ENCODE measurements around the gene HDHD2. TPM values are rescaled to one million over a fixed set of nuclear protein-coding genes. Genes with fewer than 3 reads are reported as not detected.

The HDHD2 gene
- total RNA-seq, 1 donor from 2014 or later = 85.0 TPM

DNA sequence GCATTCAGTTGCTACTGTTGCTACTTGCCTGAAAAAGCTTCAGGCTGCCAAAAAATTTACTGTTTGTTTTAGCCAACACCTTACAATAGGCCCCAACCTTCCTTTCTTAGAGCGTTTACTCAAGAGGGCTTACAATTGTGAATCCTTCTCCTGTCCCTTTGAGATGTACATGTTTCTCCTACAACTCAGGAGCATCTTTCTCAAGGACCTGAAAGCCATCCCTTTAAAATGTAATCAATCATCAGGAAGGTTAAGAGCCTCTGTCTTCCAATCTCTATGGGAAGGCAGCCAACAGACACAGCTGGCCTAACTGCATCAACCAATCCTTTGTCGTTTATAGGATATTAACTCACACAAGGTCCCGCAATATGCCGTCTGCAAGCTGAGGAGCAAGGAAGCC lies 29.2 kb upstream of the HDHD2 start:
- H3K27ac Mint-ChIP-seq = no peak overlapping the region
- H3K9me3 Mint-ChIP-seq = peaks cover 8% of the 10 kb centered on the region
- no peaks in the 10 kb centered on the region for H3K36me3 Mint-ChIP-seq
- DNase-seq (ENCODE audit: low spot score) = no peak
- peaks cover 6% of the 10 kb centered on the region for H3K9me3 ChIP-seq (ENCODE audit: low read depth)
- no peaks in the 10 kb centered on the region for H3K36me3 ChIP-seq
- H2AFZ ChIP-seq (replicated peaks) = peak overlapping the region; percentile 22
- no peak overlapping the region for H3K4me3 ChIP-seq
- H3K4me1 Mint-ChIP-seq = no peaks in the 10 kb centered on the region
- H3K4me2 ChIP-seq = no peak overlapping the region
- H3K27me3 ChIP-seq = no peaks in the 10 kb centered on the region
- H3K4me3 Mint-ChIP-seq = no peak overlapping the region
- no peak overlapping the region for H3K27ac ChIP-seq
- peaks cover 5% of the 10 kb centered on the region for H3K27me3 Mint-ChIP-seq (ENCODE audit: insufficient read depth, low read depth)
- H4K20me1 ChIP-seq (ENCODE audit: low read depth) = peaks cover 7% of the 10 kb centered on the region
- H3K4me1 ChIP-seq = peaks cover 7% of the 10 kb centered on the region
- H3F3A ChIP-seq (ENCODE audit: low read depth) = no peaks in the 10 kb centered on the region
- TF ChIP-seq EZH2phosphoT487 (IDR thresholded peaks at IDR 0.05) (no peak), EZH2 (IDR thresholded peaks at IDR 0.05) (no peak)
- TF ChIP-seq, protein P1, sequence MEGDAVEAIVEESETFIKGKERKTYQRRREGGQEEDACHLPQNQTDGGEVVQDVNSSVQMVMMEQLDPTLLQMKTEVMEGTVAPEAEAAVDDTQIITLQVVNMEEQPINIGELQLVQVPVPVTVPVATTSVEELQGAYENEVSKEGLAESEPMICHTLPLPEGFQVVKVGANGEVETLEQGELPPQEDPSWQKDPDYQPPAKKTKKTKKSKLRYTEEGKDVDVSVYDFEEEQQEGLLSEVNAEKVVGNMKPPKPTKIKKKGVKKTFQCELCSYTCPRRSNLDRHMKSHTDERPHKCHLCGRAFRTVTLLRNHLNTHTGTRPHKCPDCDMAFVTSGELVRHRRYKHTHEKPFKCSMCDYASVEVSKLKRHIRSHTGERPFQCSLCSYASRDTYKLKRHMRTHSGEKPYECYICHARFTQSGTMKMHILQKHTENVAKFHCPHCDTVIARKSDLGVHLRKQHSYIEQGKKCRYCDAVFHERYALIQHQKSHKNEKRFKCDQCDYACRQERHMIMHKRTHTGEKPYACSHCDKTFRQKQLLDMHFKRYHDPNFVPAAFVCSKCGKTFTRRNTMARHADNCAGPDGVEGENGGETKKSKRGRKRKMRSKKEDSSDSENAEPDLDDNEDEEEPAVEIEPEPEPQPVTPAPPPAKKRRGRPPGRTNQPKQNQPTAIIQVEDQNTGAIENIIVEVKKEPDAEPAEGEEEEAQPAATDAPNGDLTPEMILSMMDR (IDR thresholded peaks at IDR 0.05) = no peak
- H3K79me2 ChIP-seq (ENCODE audit: low read depth) = peaks cover 16% of the 10 kb centered on the region
- no peak overlapping the region for H3K9ac ChIP-seq

GRCh38 chr18:47175898-47176575 lies 25.7 kb upstream of the HDHD2 start, which contains the start of gene IER3IP1:
IER3IP1 (minus strand) TSS chr18:47176364; CDS start chr18:47176277, 87 bp downstream.
- peaks cover 8% of the 10 kb centered on the region for H3K4me1 ChIP-seq
- DNase-seq (ENCODE audit: low spot score) = peak; percentile 93
- no peaks in the 10 kb centered on the region for H3F3A ChIP-seq (ENCODE audit: low read depth)
- peak within 1 kb of the TSS; percentile 81 for H3K4me2 ChIP-seq
- no peaks in the 10 kb centered on the region for H3K27me3 ChIP-seq
- no peaks in the 10 kb centered on the region for H3K36me3 Mint-ChIP-seq
- H4K20me1 ChIP-seq (ENCODE audit: low read depth) = peaks cover 19% of the 10 kb centered on the region
- peak within 1 kb of the TSS; percentile 81 for H3K27ac Mint-ChIP-seq
- TF ChIP-seq, protein P1 (IDR thresholded peaks at IDR 0.05) = peak; percentile 8
- no peak for TF ChIP-seq EZH2 (IDR thresholded peaks at IDR 0.05)
- peak within 1 kb of the TSS; percentile 89 for H2AFZ ChIP-seq (replicated peaks)
- peaks cover 3% of the 10 kb centered on the region for H3K27me3 Mint-ChIP-seq (ENCODE audit: insufficient read depth, low read depth)
- H3K9me3 ChIP-seq (ENCODE audit: low read depth) = no peaks in the 10 kb centered on the region
- H3K4me3 ChIP-seq = peak within 1 kb of the TSS; percentile 92
- peaks cover 51% of the 10 kb centered on the region for H3K79me2 ChIP-seq (ENCODE audit: low read depth)
- peak within 1 kb of the TSS; percentile 68 for H3K9ac ChIP-seq
- no peaks in the 10 kb centered on the region for H3K36me3 ChIP-seq
- H3K9me3 Mint-ChIP-seq = no peaks in the 10 kb centered on the region
- H3K27ac ChIP-seq = no peak within 1 kb of the TSS
- peak within 1 kb of the TSS; percentile 72 for H3K4me3 Mint-ChIP-seq
- no peaks in the 10 kb centered on the region for H3K4me1 Mint-ChIP-seq

DNA sequence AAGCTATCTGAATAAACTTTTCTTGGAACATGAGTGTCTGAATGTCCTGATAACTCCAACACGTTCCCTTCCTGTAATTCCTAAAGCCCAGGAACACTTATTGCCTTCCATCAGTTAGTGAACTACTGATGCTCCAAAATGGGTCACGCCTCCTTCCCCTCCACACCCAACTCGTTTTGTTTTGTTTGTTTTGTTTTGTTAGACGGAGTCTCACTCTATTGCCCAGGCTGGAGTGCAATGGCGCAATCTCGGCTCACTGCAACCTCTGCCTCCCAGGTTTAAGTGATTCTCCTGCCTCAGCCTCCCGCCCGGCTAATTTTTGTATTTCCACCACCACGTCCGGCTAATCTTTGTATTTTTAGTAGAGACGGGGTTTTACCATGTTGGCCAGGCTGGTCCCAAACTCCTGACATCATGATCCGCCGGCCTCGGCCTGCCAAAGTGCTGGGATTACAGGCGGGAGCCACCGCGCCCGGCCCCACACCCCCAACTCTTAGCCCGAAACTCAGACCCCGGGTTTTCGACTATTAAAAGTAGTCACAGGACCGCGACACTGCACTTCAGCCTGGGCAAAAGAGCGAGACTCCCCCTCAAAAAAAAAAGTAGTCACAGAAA lies 25.1 kb upstream of the HDHD2 start:
- H3K9me3 Mint-ChIP-seq = no peaks in the 10 kb centered on the region
- H2AFZ ChIP-seq (replicated peaks) = peak overlapping the region; percentile 89
- peaks cover 8% of the 10 kb centered on the region for H3K4me1 ChIP-seq
- H3K27ac ChIP-seq = no peak overlapping the region
- no peaks in the 10 kb centered on the region for H3K36me3 ChIP-seq
- H3K9ac ChIP-seq = peak overlapping the region; percentile 68
- H3K4me2 ChIP-seq = peak overlapping the region; percentile 81
- H3K9me3 ChIP-seq (ENCODE audit: low read depth) = no peaks in the 10 kb centered on the region
- DNase-seq (ENCODE audit: low spot score) = peak; percentile 38
- H3K4me1 Mint-ChIP-seq = no peaks in the 10 kb centered on the region
- no peaks in the 10 kb centered on the region for H3F3A ChIP-seq (ENCODE audit: low read depth)
- H3K79me2 ChIP-seq (ENCODE audit: low read depth) = peaks cover 57% of the 10 kb centered on the region
- TF ChIP-seq EZH2phosphoT487 (IDR thresholded peaks at IDR 0.05) (no peak), EZH2 (IDR thresholded peaks at IDR 0.05) (no peak)
- TF ChIP-seq, protein P1 (IDR thresholded peaks at IDR 0.05) = no peak
- H3K27me3 ChIP-seq = no peaks in the 10 kb centered on the region
- H3K27me3 Mint-ChIP-seq (ENCODE audit: insufficient read depth, low read depth) = peaks cover 3% of the 10 kb centered on the region
- H3K27ac Mint-ChIP-seq = peak overlapping the region; percentile 81
- peak overlapping the region; percentile 92 for H3K4me3 ChIP-seq
- H4K20me1 ChIP-seq (ENCODE audit: low read depth) = peaks cover 19% of the 10 kb centered on the region
- no peak overlapping the region for H3K4me3 Mint-ChIP-seq
- no peaks in the 10 kb centered on the region for H3K36me3 Mint-ChIP-seq
